HG02870 (cell line): ENCODE data around the gene NRXN3.

Experiments used
- ATAC-seq: cut with Tn5 transposase; IDR thresholded peaks from one replicate; pipeline ENCODE4 v1.9.1; 2021; ENCODE audit warnings: mild to moderate bottlenecking, moderate library complexity; ENCODE audit not compliant: unreplicated experiment

Gene NRXN3

DNA sequence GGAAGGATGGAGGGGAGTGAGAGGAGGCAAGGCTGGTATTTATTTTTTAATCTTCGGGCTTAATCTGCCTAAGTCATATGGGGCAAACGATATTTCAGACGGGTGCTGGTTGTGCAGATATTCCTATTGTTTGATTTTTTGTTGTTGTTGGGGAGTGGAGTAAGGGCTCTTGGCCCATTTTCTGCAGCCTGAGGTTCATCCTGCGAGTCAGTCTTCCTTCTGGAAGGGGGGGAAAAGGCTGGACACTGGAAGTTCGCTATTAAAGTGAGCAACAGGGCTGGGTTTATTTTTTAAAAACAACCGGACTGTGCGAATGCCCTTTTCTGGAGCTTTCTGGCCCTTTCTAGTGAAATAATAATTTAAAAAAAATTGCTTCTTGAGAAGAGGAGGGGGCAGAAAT is 2.3 kb downstream of the NRXN3 start:
- ATAC-seq = no peak

DNA sequence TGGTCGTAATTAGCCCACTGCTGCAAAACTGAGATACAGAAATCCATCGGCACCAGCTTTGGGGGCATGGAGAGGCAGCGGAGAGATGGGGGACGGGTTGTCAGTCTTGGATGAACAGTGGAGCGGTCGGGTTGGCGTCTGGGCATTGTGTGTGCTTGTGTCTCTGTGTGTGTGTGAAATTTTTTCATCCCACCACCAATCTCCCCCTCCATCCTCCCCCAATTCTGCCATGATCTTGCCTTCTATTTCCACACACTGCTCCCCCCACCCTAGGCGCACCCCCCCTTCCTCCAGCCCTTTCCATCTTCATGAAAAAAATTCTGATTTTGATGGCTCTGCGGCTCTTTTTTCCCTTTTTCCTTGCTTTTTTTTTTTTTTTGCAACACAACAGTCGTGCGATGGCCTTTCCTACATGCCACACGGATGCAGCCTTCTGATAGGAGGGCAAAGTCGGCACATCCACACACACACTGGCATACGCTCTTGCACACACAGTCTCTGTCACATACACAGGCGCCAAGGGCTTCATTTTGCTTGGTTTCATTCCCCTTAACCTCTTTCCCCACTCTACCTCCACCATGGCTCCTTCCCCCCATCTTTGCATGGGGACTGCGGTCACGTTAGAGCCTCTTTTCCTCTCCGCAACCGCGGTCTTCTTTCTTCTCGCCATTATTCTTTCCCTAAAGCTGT is 3.3 kb downstream of the NRXN3 start:
- no peak for ATAC-seq

GRCh38 chr14:78175412-78175811 is 5.2 kb downstream of the NRXN3 start:
- ATAC-seq = no peak

DNA sequence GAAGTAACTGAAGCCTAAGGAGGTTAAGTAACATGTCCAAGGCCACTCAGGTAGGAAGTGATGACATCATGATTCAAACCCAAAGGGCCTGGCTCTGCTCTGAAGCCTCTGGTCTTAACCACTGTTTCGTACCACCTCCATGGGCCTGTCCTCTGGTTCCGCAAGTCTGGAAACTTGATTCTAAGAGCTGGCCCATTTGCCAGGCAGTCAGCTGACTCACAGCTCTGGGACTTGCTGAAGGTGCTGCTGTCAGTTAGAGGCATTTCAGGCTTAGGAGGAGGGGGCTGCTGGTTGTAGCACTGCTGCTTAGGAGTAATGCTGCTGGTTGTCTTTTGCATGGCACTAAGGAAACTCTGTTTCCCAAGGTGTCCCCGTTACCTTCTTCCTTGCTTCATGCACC is 7.9 kb downstream of the NRXN3 start:
- no peak for ATAC-seq

GRCh38 chr14:78178971-78179370 is 8.8 kb downstream of the NRXN3 start:
- ATAC-seq = no peak

DNA sequence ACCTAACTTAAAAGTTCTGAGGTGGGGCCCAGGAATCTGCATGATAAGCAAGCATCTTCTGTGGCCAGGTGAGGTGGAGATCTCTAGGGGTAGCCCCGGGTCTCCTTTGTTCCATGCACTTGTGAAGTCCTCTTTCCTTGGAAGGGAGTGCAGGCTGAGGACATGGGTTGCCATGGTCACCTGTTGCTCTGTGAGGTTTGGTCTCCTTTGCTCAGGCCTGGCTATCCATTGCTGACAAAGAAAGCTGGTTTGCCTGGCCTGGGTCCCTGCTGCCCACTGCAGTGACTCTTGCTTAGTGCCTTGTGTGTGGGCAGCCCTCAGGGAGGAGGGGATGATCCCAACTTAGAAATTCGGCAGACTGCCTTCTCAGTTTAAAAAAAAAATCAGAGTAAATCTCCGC is 11.1 kb downstream of the NRXN3 start:
- no peak for ATAC-seq

- ATAC-seq = no peak
Measured at GRCh38 chr14:78182722-78183121, 12.5 kb downstream of the NRXN3 start.

DNA sequence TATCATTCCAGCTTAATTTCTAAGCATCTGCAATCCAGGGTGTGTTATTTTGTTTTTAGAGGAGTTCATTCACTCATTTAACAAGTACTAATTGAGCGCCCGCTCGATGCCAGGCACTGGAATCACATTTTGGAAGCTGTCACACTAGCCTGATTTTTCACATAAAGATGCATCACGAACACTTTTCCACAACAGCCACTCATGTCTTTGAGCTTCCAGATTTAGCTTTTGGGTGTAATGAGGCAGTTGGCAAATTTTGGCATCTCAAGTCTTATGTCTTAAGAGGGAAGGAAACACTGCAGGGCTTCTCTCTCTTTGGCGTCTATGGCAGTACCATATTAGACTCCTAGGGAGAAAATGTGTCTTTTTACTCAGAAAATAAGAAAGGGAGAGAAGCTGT is 14.0 kb downstream of the NRXN3 start:
- ATAC-seq = no peak

DNA sequence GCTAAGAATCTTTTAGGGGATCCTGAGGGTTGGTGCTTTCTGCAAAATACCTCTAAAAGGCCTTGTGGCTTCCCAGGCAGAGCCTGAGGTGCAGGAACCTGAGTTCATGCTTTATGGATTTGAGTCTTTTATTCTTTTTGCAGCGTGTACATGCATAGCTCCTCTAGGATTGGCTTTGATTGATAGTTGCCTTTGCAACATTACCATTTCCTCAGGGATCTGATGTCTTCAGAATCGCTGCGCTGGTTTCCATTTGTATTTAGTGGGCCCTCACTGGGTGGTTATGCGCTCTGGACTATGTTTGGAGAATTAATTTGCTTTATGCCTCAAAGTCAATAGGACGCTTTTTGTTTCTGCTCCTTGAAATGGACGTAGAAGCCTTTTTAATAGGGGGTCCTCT is 16.1 kb downstream of the NRXN3 start:
- no peak for ATAC-seq

DNA sequence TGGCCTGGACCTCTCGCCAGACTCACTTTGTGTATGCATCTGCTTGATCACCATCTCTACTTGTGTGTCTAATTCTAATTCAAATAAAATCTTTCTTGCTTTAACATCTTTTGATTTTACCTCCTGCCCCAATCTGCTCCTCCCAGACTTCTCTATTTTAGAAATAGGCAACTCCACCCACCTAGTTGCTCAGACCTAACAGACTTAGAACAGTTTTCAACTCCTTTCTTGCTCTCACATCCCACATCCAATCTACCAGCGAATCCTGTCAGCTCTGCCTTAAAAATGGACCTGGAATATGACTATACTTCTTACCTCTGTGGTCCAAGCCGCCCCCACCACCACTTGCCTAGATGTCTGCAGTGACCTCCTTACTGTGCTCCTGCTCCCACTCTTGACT is 18.7 kb downstream of the NRXN3 start:
- ATAC-seq = no peak

- ATAC-seq = no peak
Measured at GRCh38 chr14:78195431-78195830, 25.3 kb downstream of the NRXN3 start.

- no peak for ATAC-seq
Measured at GRCh38 chr14:78196323-78196722, 26.1 kb downstream of the NRXN3 start.

GRCh38 chr14:78197051-78197450 is 26.9 kb downstream of the NRXN3 start:
- ATAC-seq = no peak

DNA sequence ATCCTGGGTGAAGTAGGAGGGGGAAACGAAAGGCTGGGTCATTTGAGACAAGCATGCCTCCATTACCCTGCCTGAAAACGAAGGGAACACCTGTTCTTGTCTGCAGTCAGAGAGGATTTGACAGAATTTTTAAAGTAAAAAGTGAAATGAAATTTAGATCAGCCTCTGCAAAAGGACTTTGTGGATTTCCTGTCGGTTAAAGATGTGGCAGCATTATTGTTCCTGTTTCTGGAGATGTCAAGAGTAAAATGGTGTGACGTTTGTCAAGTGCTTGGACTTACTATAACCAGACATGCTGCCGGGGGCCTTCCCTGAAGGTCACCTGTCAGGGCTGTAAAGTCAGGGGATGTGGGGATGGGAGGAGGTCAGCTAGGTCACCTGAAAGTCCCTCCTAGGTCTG is 32.0 kb downstream of the NRXN3 start:
- no peak for ATAC-seq

DNA sequence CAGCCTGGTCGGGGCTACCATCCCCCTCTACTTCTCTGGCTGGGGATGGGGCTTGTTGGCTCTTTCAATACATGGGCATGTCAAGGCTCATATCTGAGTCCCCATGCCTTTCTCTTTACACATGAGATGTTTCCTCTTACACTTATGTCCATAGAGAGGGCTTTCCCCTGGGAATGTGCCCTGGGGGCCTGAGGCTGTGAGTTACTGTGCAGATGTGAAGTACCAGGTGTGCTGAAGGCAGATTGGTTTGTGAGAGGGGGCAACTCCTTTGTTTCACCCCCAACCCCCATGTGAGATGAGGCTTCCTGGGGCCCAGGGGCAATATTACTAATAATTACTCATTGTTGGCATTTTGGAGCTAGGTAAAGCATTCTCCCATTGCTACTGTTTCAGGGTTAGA is 32.8 kb downstream of the NRXN3 start:
- ATAC-seq = no peak

- no peak for ATAC-seq
Measured at GRCh38 chr14:78207414-78207813, 37.2 kb downstream of the NRXN3 start.

GRCh38 chr14:78220273-78220672 is 50.1 kb downstream of the NRXN3 start:
- no peak for ATAC-seq

DNA sequence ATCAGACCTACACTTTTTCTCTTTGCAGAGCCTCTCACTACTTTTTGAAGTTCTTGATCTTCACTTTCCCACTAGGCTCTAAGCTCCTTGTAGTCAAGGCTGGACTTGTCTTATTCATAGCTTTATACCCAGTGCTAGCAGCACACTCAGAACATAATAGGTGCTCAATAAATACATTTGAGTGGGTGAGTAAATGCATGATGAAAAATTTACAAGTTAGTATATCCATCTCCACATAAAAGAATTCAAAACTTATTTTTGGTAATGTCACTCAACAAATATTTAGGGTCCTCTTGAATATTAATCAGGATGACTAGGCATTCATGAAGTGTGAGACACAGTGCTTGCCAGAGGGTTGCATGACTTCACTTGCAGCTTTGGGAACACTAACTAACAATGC is 52.6 kb downstream of the NRXN3 start:
- ATAC-seq = no peak

GRCh38 chr14:78227248-78228077 is 57.3 kb downstream of the NRXN3 start:
- no peak for ATAC-seq

DNA sequence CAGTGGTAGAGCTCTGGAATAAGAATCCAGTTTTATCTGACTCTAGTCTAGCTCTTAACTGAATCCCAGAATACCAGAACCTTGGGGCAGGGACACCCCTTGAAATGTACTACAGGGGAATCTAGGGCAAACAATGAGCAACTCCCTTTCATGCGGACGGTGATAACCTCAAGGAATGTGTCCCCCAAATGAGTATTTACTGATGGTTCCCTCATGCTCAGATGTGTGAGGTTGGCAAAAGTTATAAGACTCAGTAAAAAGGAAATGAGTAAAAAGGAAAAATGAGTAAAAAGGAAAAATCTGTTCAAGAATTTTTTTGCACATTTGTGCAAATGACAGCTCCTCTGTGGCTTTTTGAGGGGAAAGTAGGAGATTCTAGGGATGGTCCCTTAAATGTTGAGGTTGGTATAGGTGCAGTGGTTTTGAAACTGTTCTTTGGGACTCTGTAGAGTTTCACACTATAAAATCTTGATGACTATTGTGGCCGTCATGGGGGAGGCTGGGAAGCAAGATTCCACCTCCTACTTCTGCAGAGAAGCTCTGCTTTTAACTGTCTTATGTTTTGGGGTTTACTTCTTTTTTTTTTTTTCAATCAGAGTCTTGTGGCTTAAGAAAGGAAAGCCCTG is 58.6 kb downstream of the NRXN3 start:
- ATAC-seq = no peak

DNA sequence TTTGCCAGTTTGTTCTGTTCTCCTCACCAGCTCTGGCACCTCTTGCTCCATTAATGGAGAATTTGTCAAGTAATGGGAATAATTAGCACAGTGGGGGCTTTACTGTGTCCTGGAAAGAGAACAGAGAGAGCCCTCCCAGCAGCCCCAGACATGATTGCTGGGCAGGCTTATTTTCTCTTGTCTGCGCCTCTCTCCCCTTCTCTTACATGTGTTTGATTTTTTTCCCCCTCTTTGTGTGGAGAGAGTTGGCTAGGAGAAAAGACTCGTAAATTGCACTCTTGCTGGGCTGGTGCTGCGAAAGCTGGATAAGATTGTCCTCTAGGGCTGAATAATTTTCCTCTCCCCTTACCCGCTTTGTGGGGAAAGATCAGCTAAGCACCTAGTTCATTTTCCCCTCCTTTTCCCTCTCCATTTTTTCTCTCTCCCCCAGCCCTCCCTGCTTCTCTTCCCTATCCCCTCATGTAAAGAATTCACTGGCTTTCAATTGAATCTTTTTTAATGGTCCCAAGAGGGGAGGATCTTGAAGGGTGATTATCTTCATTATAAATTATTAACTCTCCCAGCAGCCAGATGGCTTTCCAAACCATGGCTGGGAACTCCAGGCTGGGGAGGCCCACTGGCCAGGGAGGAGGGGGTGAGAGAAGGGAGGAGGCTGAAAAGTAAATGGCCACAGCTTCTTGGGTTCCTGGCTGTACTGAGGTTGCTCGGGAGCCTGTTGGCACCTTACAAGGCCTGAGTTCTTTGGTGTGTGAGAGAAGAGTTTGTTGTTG is 62.2 kb downstream of the NRXN3 start:
- no peak for ATAC-seq
